Coronary artery (tissue), 2 donors: Measurements from ENCODE around the gene FHAD1.
A peak's percentile ranks its signal among the peaks of the same experiment; 100 is the strongest.
"Not testable (repeated sequence)": the region's sequence is repeated elsewhere in the genome, so short reads cannot be mapped to it uniquely, and the experiment has no call there.

Experiments used
- DNase-seq: peaks from one replicate; pipeline ENCODE4 v3.0.0-alpha.2; 2017; ENCODE audit warnings: low spot score
- H3K27ac ChIP-seq, 2 donors: fragments of 200-600 bp; sonication (generic); one replicate each; pipeline ENCODE4 v1.5.1; 2016 to 2019
- H3K4me3 ChIP-seq: fragments of 200-600 bp; sonication (generic); 2 replicates; pipeline ENCODE4 v1.5.1; 2016; ENCODE audit warnings: mild to moderate bottlenecking, moderate library complexity
- CTCF ChIP-seq: fragments of 200-600 bp; sonication (generic); IDR thresholded peaks from one replicate; pipeline ENCODE4 v1.5.1; 2019; ENCODE audit warnings: antibody characterized with exemption

The FHAD1 gene

GRCh38 chr1:15304708-15305467 is 57.9 kb downstream of the FHAD1 start:
- peak; percentile 70 for TF ChIP-seq CTCF
- no peak overlapping the region for H3K4me3 ChIP-seq
- no peak overlapping the region for H3K27ac ChIP-seq
- DNase-seq = no peak

GRCh38 chr1:15305468-15305770 is 58.4 kb downstream of the FHAD1 start:
- no peak overlapping the region for H3K27ac ChIP-seq
- no peak overlapping the region for H3K4me3 ChIP-seq
- TF ChIP-seq CTCF = no peak
- no peak for DNase-seq

GRCh38 chr1:15306352-15306751 is 59.3 kb downstream of the FHAD1 start:
- H3K4me3 ChIP-seq, H3K27ac ChIP-seq, DNase-seq: not testable (repeated sequence)

- no peak overlapping the region for H3K4me3 ChIP-seq
- TF ChIP-seq CTCF = no peak
- H3K27ac ChIP-seq = no peak overlapping the region
- no peak for DNase-seq
Measured at GRCh38 chr1:15308135-15308534, 61.1 kb downstream of the FHAD1 start.

GRCh38 chr1:15308621-15309027 is 61.6 kb downstream of the FHAD1 start:
- H3K4me3 ChIP-seq = no peak overlapping the region
- no peak for DNase-seq
- no peak for TF ChIP-seq CTCF
- no peak overlapping the region for H3K27ac ChIP-seq

- TF ChIP-seq CTCF = no peak
- Histone ChIP-seq H3K27ac (no peak overlapping the region), H3K4me3 (no peak overlapping the region)
- DNase-seq = no peak
Measured at GRCh38 chr1:15309687-15310086, 62.7 kb downstream of the FHAD1 start.

- no peak for DNase-seq
- Histone ChIP-seq H3K4me3 (no peak overlapping the region), H3K27ac (no peak overlapping the region)
- no peak for TF ChIP-seq CTCF
Measured at GRCh38 chr1:15310544-15310943, 63.5 kb downstream of the FHAD1 start.
